HepG2 (cell line): ENCODE results near the gene COMMD1.

Experiments
- CEBPB ChIP-seq: IDR thresholded peaks from 2 replicates; pipeline ENCODE4 v1.6.1; 2011; ENCODE audit warnings: low read depth, low read length, improper control_type of control experiment, borderline replicate concordance
- ELF4 ChIP-seq: sonication (generic); formaldehyde crosslinking; IDR thresholded peaks from 2 replicates; pipeline ENCODE4 v1.5.0; 2020; ENCODE audit warnings: missing genetic modification reagents, mild to moderate bottlenecking, moderate library complexity, borderline replicate concordance
- FOXK2 ChIP-seq: fragments of 450-650 bp; IDR thresholded peaks from 2 replicates; pipeline ENCODE4 v1.6.1; 2016
- MNT ChIP-seq: fragments of 450-650 bp; IDR thresholded peaks from 2 replicates; pipeline ENCODE4 v1.6.1; 2016
- POLR2A ChIP-seq, 2 experiments: IDR thresholded peaks; 2 replicates each; pipeline ENCODE4 v1.6.1; 2011; ENCODE audit warnings: low read depth in 2 of 2, low read length in 2 of 2, mild to moderate bottlenecking in 1 of 2, moderate library complexity in 1 of 2; ENCODE audit not compliant: insufficient read depth in 1 of 2
- REXO4 ChIP-seq: sonication (generic); formaldehyde crosslinking; IDR thresholded peaks from 2 replicates; pipeline ENCODE4 v1.8.0; 2022; ENCODE audit warnings: missing genetic modification reagents, mild to moderate bottlenecking, borderline replicate concordance
- XRCC5 ChIP-seq: fragments of 200-400 bp; formaldehyde crosslinking; optimal IDR thresholded peaks from 2 replicates; pipeline ENCODE3; 2017; ENCODE audit warnings: mild to moderate bottlenecking, low read length
- ZNF282 ChIP-seq: fragments of 450-650 bp; IDR thresholded peaks from 2 replicates; pipeline ENCODE4 v1.6.1; 2018; ENCODE audit not compliant: partially characterized antibody

GRCh38 chr2:61910603-61911002, 5.1 kb downstream of the COMMD1 start:
- no peak for TF ChIP-seq ZNF282
- no peak for TF ChIP-seq CEBPB
- no peak for TF ChIP-seq MNT
- no peak for TF ChIP-seq XRCC5
- no peak for TF ChIP-seq POLR2A (IDR thresholded peaks at IDR 0.05; ENCODE audit: insufficient read depth in 1 of 2, low read depth in 2 of 2, low read length in 2 of 2)
- TF ChIP-seq ELF4, result no peak
- TF ChIP-seq FOXK2, result no peak
- TF ChIP-seq REXO4, result no peak
